Smooth muscle cell of the umbilical artery (primary cell): ENCODE data around the gene ZFP36. TPM values are rescaled to one million over a fixed set of nuclear protein-coding genes. Genes with fewer than 3 reads are reported as not detected.

ENCODE experiments used
- total RNA-seq: library from RNA; depleted of rRNA; stranded (reverse); fragments of >200 nt; gene quantifications from 2 replicates; pipeline ENCODE4 v1.2.3, GENCODE V29; 2014

The ZFP36 gene
- total RNA-seq, result 0.59 and 1.2 TPM in 2 replicates

GRCh38 chr19:39406656-39407409 lies at the start of gene ZFP36:
TSS of gene ZFP36 (plus strand) at chr19:39406847. CDS start at chr19:39406905, 58 bp downstream.

GRCh38 chr19:39390751-39391437 lies 15.8 kb upstream of the ZFP36 start, which contains the start of the genes MED29 and PAF1:
TSS of gene MED29 (plus strand) at chr19:39391378. CDS start at chr19:39391423, 45 bp downstream.
TSS of gene PAF1 (minus strand) at chr19:39391106. CDS start at chr19:39390864, 242 bp downstream.

GRCh38 chr19:39412100-39412866 lies 5.6 kb downstream of the ZFP36 start, which contains the start of gene PLEKHG2:
TSS of gene PLEKHG2 (plus strand) at chr19:39412669. CDS start at chr19:39414087, 1,418 bp downstream.

GRCh38 chr19:39435499-39436349 lies 29.1 kb downstream of the ZFP36 start, which contains the start of gene RPS16:
TSS of gene RPS16 (minus strand) at chr19:39435949. CDS start at chr19:39435895, 54 bp downstream.

GRCh38 chr19:39445196-39446111 lies 38.8 kb downstream of the ZFP36 start, which contains the start of gene SUPT5H:
TSS of gene SUPT5H (plus strand) at chr19:39445582. CDS start at chr19:39445891, 309 bp downstream.

Other genes with a start within 250 kb of the ZFP36 start
- gene NCCRP1, start 209.9 kb upstream of the ZFP36 start, total RNA-seq, result not detected in 2 replicates
- gene SYCN, start 202.6 kb upstream of the ZFP36 start, total RNA-seq, result not detected in 2 replicates
- not detected in 2 replicates for gene IFNL3, start 161.8 kb upstream of the ZFP36 start, total RNA-seq
- 0.09 TPM in 1 of 2 replicates, not detected in the other for gene IFNL4, start 158.0 kb upstream of the ZFP36 start, total RNA-seq
- not detected in 2 replicates for gene IFNL2, start 138.5 kb upstream of the ZFP36 start, total RNA-seq
- gene IFNL1, start 110.4 kb upstream of the ZFP36 start, total RNA-seq, result not detected in 2 replicates
- 0.51 and 0.59 TPM in 2 replicates for gene LRFN1, start 86.0 kb upstream of the ZFP36 start, total RNA-seq
- gene GMFG, start 70.8 kb upstream of the ZFP36 start, total RNA-seq, result not detected in 2 replicates
- gene SAMD4B, start 64.4 kb upstream of the ZFP36 start, total RNA-seq, result 56.7 and 100 TPM in 2 replicates
- gene PAF1, start 15.7 kb upstream of the ZFP36 start, total RNA-seq, result 20.6 and 24.1 TPM in 2 replicates
- gene MED29, start 15.5 kb upstream of the ZFP36 start, total RNA-seq, result 15.1 and 19.5 TPM in 2 replicates
- 13.4 and 22.7 TPM in 2 replicates for gene PLEKHG2, start 5.8 kb downstream of the ZFP36 start, total RNA-seq
- gene RPS16, start 29.1 kb downstream of the ZFP36 start, total RNA-seq, result 22.9 and 43.7 TPM in 2 replicates
- 71.0 and 92.6 TPM in 2 replicates for gene SUPT5H, start 38.7 kb downstream of the ZFP36 start, total RNA-seq
- gene TIMM50, start 74.0 kb downstream of the ZFP36 start, total RNA-seq, result 43.9 and 64.5 TPM in 2 replicates
- gene DLL3, start 92.1 kb downstream of the ZFP36 start, total RNA-seq, result under 0.01 and 0.32 TPM in 2 replicates
- not detected in 2 replicates for gene SELENOV, start 108.3 kb downstream of the ZFP36 start, total RNA-seq
- gene EID2B, start 126.0 kb downstream of the ZFP36 start, total RNA-seq, result 1.9 and 3.6 TPM in 2 replicates
- gene EID2, start 133.3 kb downstream of the ZFP36 start, total RNA-seq, result 8.2 and 9.8 TPM in 2 replicates
- not detected in 2 replicates for gene LGALS13, start 195.7 kb downstream of the ZFP36 start, total RNA-seq
- not detected in 2 replicates for gene LGALS16, start 249.1 kb downstream of the ZFP36 start, total RNA-seq